ENCODE measurements around the gene LMBR1L.
"Not testable (repeated sequence)": the region's sequence is repeated elsewhere in the genome, so short reads cannot be mapped to it uniquely, and the experiment has no call there.

The LMBR1L gene

DNA sequence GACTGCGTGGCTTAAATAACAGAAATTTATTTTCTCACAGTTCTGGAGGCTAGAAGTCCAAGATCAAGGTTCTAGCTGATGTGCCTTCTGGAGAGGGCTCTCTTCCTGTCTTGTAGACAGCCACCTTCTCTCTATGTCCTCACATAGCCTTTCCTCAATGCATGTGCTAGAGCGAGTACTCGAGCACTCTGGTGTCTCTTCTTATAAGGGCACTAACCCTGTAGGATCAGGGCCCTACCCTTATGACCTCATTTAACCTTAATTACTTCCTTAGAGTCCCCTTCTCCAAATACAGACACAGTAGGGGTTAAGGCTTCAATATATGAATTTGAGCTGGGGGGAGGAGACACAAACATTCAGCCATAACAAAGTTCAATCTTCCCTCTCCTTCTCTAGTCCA is 26.2 kb downstream of the LMBR1L start:
- DNase-seq: no peak

DNA sequence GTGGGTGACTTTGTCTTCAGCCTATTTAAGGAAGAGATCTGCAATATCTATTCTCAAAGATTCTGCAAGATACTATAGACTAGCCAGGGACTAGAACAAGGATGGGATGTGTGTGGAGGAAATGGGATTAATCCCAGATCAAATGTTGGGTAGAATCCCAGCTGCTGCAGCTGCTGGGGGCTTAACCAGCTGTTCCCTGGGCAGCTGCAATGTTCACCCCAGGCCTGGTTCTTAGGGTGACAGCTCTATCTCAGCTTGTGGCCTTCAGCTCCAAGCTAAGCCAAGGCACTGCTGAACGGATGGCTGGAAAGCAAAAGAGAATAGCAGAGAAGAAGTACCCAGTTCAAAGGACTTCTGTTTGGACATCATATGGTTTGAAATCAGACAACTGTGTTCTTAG is 30.9 kb downstream of the LMBR1L start:
- no peak for DNase-seq

DNA sequence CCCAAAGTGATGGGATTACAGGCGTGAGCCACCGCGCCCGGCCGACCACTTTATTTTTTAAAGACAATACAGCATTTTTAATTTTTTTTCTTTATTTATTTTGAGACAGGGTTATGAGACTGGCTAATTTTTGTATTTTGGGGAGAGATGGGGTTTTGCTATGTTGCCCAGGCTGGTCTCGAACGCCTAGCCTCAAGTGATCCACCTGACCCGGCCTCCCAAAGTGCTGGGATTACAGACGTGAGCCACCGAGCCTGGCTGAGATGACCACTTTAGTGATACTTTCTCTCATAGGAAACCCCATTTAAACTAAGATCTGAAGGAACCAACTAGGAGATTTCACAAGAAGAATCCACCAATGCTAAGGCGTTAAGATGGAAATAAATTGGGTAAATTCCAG is 39.7 kb downstream of the LMBR1L start:
- no peak for DNase-seq

DNA sequence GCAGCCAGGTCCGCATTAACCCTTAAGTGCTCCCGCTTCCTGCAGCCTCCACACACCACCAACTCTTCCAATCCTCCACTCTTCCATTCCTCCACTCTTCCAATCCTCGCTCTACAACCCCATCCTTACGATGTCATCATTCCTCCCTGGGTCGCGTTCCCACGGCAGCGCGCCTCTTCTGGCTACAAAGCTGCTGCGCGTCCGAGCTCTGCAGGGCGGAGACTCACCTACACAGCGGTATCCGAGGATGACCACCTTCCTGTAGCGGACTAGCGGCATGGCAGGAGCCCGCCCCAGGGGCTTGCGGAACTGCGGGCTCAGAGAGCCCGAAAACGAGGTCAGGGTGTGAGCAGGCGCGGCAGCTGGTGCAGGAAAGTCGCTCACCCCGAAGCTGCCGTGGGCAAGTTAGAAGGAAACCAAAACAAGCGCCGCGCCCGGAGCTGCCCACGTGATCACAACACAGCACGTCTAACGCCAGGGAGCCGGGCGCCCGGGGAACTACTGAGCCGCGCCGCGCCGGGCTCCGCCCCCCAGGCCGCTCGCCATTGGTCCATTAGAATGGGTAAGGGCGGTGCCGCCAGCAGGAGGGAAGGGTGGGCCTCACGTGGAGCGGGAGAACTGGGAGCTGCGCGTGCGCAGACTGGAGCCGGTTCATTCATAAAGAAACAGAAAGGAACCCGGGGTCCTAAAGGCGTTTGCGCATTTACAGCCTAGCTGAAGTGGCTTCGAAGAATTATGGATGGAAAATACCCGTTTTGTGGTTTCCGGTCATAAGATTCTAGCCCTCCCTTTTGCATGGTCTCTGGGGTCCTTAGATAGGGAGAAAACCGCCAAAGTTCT is 40.9 kb downstream of the LMBR1L start, which contains the start of gene RHEBL1:
TSS of gene RHEBL1 (minus strand) at position 473 of the 840 bp plus-strand sequence. CDS start at position 279, 194 bp downstream.
- DNase-seq: peak; percentile 89

DNA sequence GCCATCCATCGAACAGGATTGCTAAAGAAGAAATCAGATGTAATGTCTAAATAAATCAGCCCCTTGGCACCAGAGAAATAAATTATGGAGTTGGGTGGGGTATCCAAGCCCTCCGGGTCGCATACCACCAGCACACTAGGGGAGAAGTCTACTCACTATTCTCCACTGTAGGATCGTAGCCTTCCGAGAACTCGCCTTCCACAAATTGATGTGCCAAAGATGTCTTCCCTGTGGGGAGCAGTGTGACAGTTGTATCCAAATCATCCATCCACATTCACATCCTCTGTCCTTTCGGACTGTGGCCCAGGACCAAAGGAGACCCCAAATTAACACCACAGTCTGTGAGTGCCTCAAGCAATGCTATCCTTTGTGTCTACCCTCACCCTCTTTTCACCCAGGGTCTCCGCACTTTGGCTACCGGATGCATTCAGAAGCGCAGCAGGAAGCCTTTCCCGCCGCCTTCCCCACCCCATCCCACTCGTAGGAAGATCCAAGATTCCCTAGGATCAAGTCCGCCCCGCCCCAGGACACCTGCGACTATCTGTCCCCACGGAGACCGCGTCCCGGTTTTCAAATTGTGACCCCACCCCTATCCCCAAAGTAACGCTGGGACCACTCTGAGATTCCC is 41.7 kb downstream of the LMBR1L start:
- no peak for DNase-seq

DNA sequence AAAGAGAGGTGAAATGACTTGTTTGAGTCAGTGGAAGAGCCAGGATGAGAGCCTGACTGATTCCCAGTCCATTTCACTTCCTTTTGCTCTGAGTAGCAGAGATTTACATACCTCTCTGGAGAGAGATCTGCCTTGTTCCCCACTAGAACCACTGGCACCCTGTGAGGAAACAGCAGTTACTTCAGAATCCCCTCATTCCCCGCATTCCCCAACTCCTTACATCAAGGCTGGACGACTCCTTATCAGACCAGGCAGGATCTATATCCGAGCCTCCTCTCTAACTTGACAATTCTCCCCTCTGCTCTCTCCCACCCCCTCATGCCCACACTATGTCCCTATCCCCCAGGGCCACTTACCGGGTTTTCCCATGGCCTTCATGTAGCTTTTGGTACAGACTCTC is 44.5 kb downstream of the LMBR1L start:
- DNase-seq: no peak

DNA sequence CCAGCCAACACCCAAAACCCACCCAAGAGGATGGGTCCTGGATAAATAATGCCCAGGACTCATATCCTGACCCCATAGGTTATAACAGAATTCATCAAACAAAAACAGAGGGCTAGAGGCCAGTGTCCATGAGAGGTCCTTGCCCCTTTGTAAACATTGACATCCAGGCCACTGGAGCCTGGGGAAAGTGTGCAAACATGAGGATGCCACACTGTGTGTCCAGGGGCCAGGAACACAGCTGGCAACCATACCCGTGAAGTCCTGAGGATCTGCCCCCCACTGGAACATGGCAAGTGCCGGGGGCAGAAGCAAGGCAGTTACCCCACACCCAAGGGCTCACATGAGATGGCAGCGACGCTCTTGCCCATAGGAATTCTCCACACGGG is 45.9 kb downstream of the LMBR1L start:
- no peak for DNase-seq

DNA sequence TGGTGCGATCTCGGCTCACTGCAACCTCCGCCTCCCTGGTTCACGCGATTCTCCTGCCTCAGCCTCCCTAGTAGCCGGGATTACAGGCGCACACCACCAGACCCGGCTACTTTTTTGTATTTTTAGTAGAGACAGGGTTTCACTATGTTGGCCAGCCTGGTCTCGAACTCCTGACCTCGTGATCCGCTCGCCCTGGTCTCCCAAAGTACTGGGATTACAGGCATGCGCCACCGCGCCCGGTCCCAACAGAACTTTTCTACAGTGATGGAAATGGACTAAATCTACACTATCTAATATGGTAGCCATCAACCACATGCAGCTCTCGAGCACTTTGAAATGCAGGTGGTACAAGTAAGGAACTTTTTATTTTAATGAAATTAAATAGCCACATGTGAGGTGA is 48.7 kb downstream of the LMBR1L start:
- DNase-seq: not testable (repeated sequence)

DNA sequence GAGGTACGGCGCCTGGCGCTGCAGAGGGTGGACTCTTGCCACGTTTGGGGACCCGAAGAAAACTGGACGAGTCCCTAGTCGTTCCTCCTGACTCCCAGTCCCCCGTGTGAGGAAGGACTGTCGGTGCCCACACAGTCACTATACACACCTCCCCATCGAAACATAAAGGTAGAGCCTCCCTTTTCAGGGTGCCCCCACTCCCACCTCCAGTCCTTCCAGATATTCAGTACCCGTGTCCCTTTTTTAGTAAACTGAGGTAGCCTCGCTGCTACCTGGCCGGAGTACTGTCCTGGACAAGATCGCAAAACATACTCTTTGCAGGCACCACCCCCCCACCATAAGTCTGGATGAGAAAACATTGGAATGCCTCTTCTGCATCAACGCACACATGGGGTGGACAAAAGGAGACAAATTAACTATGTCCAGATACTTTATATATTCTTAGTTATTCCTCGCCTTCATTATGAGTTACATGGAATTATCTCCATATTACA is 49.4 kb downstream of the LMBR1L start:
- DNase-seq: no peak

DNA sequence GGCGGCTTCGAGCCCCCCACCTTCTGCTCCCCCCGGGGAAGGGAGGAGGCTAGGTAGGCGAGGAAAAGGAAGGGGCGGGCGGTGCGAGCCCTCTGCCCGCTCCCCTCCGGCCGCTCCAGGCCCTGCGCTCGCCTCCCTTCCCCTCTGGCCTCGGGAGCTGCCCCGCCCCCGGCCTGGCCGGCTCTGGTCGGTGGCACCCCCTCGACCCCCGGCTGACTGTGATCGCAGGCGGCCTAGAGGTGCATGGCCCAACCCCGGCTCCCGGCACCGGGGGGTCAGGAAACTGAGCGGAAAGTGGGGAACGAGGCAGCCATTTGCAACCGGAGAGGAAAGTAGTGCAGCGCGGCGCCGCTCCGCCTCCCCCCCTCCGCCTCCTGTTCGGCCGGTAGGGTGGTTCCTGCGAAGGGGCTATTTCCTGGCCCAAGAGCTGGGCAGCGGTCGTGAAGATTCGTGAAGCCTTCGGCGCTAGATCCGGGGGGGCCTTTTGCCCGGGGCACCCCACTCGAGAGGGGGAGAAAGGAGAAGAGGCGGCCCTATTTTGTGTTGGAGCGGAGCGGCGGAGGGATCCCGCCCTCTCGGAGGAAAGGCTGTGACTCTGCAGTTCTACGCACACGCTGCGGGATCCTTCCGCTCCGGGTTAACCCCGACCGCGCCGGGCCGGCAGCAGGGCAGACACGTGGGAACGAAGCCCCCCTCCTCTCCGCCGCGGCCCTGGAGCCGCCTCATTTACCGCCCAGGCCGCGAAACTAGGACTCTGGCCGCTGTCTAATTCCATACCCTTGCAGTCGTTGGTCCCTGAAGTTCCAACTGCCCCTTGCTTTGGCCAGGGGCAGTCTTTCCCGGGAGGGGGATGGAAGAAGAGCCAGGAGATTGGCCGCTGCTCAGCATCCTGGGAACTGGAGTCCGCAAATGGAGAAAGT is 50.1 kb downstream of the LMBR1L start, which contains the start of gene KMT2D:
TSS of gene KMT2D (minus strand) at position 558 of the 920 bp plus-strand sequence. CDS start 5,470 bp downstream, outside the sequence.
- peak; percentile 75 for DNase-seq

DNA sequence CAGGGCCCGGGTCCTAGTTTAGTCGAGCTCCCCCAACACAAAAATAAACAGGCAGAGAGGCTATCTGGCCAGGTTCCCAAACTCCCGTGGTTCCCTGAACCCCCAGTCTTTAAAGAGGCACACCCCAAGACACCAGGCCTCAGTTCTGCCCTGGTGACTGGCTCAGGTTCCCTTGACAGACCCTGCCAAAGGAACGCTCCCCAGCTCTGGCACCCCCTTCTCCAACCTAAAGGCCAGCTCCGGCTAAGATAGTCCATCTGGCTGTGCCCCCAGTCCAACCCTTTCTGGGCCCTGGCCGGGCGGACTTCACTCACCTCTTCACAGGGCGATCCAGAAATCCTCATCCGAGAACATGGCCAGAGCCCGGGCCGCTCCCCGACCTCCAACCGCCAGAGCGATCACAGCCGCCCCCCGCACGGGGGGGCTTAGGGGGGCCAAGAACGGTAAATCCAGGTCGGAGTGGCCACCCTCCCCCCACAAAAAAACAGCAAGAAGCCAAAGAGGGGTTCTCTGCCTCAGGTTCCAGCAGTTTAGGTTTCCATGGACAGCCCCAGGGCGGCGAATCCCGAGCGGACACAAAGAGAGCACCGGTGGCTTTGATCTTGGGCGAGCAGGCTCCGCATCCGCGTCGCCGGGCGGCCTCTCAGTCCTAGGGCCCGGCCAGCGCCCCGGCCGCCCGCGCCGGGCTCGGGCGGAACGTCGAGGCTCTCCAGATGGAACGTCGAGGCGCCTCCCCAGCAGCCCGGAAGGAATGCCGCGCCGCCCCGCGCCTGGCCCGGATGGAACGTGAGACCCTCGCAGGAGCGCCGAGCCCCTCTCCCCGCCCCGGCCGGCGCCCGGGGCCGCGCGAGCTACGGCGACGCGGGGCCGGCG is 51.1 kb downstream of the LMBR1L start:
- no peak for DNase-seq

DNA sequence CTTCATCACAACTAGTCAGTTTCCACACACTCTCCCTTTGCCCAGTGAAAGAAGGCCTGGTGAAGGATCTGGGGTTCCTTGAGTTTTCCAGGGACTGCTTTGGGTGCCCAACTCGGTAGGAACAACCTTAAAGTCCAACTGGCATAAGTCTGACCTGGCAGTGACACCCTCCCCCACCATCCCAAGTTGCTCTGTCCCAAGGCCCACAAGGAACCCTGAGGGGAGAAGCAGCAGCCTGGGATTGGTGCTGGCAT is 51.7 kb downstream of the LMBR1L start:
- no peak for DNase-seq

DNA sequence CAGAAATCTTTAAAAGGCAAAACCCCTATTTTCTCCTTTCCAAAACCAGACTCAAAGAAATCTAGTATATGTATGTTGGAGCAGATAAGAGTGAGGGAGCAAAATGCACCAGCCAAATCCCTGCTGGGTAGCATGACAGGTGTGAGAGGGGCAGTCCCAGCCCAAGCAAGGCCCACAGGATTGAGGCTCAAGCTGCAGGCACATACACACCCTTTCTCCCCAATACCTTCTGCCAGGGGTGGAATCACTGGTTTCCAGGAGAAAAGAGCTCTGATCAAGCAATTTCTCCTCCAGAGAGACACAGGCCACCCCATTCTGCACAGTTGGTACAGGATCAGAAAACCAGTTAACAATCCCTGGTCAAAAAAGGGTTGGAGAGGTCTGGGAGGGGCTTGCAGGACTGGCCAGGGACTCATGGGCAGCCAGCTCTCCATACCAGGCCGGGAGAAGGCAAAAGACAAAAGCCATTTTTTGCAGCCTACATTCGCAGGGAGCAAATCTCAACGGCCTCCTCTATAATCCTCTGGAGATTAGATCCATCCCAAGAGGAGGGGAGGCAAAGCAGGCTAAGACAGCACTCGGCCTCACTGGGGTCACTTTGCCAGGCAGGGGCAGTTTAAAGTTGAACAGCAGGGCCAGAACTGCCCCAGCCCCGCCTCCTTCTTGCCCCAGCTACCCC is 52.1 kb downstream of the LMBR1L start:
- no peak for DNase-seq

DNA sequence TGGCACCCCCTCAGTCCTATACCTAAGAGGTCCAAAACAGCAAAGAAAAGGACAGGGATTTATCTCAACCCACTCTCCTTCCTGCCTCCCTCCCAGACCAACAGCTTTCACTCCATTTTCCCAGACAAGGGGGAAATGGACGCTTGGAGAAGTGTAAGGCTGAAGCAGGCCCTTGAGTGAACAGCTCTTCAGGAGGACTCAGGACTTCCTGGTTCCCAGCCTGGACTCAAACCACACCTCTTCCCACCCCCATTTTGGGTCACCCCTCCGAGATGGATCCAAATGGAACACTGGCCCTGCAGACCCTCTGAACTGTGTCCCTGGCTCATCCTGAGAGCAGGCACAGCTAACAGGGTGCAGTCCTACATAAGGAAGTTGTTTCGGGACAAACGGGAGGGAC is 52.8 kb downstream of the LMBR1L start:
- peak; percentile 47 for DNase-seq

DNA sequence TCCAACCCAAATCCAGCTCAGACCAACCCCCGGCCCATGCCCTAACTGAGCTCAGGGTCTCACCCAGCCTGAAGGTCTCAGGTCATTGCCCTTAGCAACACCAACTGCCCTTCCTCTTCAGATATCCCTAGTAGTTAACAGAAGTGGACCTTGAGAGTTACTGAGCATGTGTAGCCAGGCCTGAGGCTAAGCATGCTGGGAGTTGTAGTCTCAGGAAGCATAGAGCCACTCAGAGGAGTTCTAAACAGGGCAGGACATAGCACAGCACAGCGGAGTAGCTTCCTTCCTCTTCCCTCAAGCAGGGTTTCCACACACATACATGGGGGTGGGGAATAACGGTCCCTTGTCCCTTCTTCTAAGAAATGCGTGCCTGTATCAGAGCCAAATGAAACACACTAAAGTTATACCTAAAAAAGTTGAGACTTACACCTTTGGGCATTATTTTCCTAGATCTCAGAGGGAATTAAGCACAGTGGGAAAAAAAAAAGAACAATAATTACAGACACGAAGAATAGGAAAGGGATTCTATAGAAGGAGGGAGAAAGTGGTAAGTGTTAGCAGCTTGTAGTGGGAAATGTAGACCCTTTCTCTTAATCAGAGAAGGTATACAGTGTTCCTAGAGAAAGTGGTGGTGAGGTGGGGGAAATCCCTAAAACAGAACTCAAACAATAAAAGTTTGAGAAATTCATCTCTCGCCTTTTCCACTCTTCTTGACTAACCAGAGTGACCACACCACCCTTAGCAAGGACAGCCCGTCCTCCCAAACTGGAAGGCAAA is 54.5 kb downstream of the LMBR1L start:
- DNase-seq: no peak

DNA sequence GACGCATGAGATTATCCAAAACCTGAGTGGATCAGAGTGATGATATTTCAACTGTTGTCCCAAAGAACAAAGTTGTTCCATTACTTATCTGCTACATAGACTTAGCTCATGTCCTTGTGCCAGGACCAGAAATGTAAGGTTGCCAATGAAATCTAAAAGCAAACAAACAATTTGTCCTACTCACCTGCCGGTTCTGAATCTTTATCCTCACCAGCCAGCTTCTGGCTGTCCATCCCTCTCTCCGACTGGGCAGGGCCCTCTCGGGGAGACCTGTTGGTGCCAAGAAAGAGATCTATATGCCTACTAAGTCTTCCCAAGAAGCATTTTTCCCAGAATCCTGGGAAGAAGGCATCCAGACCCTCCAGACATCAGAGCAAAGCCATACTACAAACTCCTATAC is 55.6 kb downstream of the LMBR1L start:
- no peak for DNase-seq

DNA sequence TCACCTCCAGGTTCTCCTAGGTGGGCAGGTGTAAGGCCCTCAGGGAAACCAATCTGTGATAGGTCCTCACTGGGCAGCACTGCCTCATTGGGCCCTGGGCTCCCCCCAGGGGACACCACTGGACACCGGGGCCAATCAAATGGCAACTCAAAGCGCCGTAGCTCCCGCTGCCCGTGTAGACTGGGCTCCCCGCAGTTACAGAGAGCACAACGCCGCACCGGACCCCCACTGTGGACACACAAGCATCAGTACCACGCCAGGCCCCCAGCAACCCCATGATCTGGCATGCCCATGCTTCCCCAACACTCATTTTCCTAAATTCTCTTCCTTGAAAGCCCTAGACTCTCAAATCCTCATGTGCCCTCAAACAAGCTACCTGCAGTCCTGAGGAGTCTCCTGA is 56.1 kb downstream of the LMBR1L start:
- no peak for DNase-seq

DNA sequence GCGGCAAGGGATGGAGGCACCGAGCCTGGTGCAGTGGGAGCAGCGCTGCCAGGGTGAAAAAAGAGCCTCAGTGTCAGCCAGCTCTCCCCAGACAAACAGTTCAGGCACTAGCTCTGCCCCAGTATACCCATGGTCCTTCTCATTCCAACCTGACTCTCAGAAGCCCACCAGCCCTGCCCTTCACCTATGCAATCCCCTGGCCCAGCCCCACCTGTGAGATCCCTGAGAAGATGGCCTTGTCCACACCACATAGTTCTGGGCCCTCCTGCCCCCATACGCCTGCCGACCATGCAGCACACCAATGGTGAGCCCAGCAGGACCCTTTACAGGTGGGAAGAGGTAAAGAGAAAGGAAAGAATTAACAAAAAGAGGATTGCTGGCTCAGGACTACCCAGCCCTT is 56.6 kb downstream of the LMBR1L start:
- DNase-seq: no peak

DNA sequence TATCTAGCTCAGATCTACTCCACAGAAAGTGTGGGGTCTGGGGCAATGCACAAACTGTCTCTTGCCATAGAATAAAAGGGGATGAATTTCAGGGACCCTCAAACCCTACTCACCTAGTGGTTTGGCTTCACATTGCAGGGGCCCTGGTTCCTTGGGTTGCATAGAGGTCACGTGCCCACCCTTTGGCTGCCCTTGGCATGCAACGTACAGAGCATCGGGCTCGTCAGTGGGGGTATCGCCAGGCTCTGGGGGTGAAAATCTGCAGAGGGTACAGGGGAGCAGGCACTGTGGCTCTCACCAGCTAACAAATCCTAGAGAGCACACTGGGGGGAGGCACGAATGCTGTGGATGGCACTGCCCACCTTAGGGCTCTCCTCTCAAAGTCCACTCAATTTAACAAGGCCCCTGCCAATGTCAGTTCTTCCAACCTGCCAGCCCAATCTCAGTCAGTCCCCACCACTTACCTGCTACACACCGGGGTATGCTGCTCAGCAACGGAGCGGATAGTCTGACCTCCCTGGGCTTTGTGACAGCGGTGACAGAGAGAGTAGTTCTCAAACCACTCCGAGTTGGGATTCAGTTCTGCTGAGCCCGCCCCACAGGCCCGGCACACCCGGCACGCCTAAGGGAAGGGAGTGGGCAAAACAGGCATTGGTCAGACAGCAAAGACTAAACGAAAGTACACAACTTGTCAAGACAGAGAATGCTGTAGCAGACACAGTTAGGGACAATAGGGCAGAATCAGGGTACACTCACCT is 58.0 kb downstream of the LMBR1L start:
- no peak for DNase-seq

DNA sequence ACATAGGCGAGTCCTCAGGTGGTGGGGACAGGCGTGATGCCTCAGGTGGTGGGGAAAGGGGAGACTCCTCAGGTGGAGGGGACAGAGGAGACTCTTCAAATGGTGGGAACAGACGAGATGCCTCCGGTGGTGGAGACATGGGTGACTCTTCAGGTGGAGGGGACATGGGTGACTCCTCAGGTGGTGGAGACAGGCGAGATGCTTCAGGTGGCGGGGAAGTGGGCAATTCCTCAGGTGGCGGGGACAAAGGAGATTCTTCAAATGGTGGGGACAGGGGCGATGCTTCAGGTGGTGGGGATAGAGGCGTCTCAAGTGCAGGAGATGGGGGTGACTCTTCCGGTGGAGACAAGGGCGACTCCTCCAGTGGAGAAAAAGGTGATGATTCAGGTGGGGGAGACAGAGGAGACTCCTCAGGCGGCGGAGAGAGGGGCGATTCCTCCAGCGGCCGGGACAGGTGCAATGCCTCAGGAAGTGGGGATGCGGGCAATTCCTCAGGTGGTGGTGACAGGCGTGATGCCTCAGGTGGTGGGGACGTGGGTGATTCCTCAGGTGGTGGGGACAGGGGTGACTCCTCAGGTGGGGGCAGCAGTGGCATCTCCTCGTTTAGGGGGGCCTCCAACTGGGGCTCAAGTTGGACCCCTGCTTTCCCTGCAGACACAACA is 58.7 kb downstream of the LMBR1L start:
- DNase-seq: no peak
